GM12878 (cell line): ENCODE measurements around the gene TUB. TPM values are rescaled to one million over a fixed set of nuclear protein-coding genes. Genes with fewer than 3 reads are reported as not detected.

Source experiments
- ATAC-seq: fragments of 200-7000 bp; cut with Tn5 transposase; 3 replicates; pipeline ENCODE4 v1.9.1; 2020; ENCODE audit warnings: mild to moderate bottlenecking, moderate library complexity
- BruUV-seq: library from RNA; stranded (reverse); fragments of 400-500 nt; replicated peaks from 2 replicates; lab custom pipeline; 2021; lab: Mats Ljungman, UMichigan
- CTCF ChIA-PET: fragments of 300-600 bp; sonication (Branson Sonifier 250); formaldehyde crosslinking; extraction: SDS; loops from one replicate; lab custom pipeline; 2021; ENCODE audit warnings: inconsistent platforms; lab: Yijun Ruan, JAX
- POLR2A ChIA-PET: fragments of 350-600 bp; formaldehyde crosslinking; extraction: SDS; loops from one replicate; lab custom pipeline; 2021; ENCODE audit warnings: inconsistent platforms; lab: Charles Lee
- RAD21 ChIA-PET: fragments of 300-600 bp; sonication (Branson Sonifier 250); formaldehyde crosslinking; loops from one replicate; lab custom pipeline; 2023; ENCODE audit warnings: antibody characterized with exemption; ENCODE audit not compliant: unreplicated experiment; lab: Charles Lee
- SMC1A ChIA-PET: fragments of 300-600 bp; sonication (Branson Sonifier 250); formaldehyde crosslinking; loops from one replicate; lab custom pipeline; 2023; ENCODE audit not compliant: unreplicated experiment, uncharacterized antibody; lab: Charles Lee
- DNase-seq: peaks from one replicate; pipeline ENCODE4 v3.0.0-alpha.2; 2011; ENCODE audit warnings: low read depth, low spot score
- FAIRE-seq: peaks from 3 replicates; lab custom pipeline; 2011; peaks lifted over from hg19 to GRCh38; lab: Jason Lieb, UNC
- H2AFZ ChIP-seq: 2 replicates; pipeline ENCODE4 v1.6.0; 2011; ENCODE audit warnings: low read depth, low read length, control low read depth; ENCODE audit not compliant: control insufficient read depth
- H3K27ac ChIP-seq: 2 replicates; pipeline ENCODE4 v1.5.1; 2011; ENCODE audit warnings: control low read depth; ENCODE audit not compliant: control insufficient read depth, insufficient read depth
- H3K27me3 ChIP-seq, 2 experiments: replicated peaks in 1 of 2; 2 replicates each; pipeline versions ENCODE4 v1.6.0 to v1.6.1; 2011; ENCODE audit warnings: low read length in 1 of 2; ENCODE audit not compliant: control insufficient read depth in 2 of 2, insufficient read depth in 2 of 2
- H3K36me3 ChIP-seq, 2 experiments: 2 replicates each; pipeline ENCODE4 v1.5.1; 2011; ENCODE audit warnings: low read length in 1 of 2; ENCODE audit not compliant: control insufficient read depth in 2 of 2, insufficient read depth in 2 of 2
- H3K4me1 ChIP-seq: 2 replicates; pipeline ENCODE4 v1.6.1; 2011; ENCODE audit warnings: mild to moderate bottlenecking, low read length, moderate library complexity, mixed read lengths; ENCODE audit not compliant: control insufficient read depth, insufficient read depth
- H3K4me2 ChIP-seq: 2 replicates; pipeline ENCODE4 v1.6.0; 2011; ENCODE audit warnings: control low read depth; ENCODE audit not compliant: control insufficient read depth, insufficient read depth
- H3K4me3 ChIP-seq: fragments of 200-600 bp; sonication (generic); 2 replicates; pipeline ENCODE4 v1.5.1; 2016
- H3K79me2 ChIP-seq: 2 replicates; pipeline ENCODE4 v1.6.0; 2011; ENCODE audit warnings: low read length; ENCODE audit not compliant: control insufficient read depth, insufficient read depth
- H3K9ac ChIP-seq: 2 replicates; pipeline ENCODE4 v1.8.0; 2011; ENCODE audit warnings: low read length, control low read depth, mixed read lengths; ENCODE audit not compliant: control insufficient read depth, insufficient read depth
- H3K9me3 ChIP-seq: replicated peaks from 3 replicates; pipeline ENCODE4 v1.5.1; 2011; ENCODE audit warnings: mild to moderate bottlenecking, low read length; ENCODE audit not compliant: control insufficient read depth, insufficient read depth
- H4K20me1 ChIP-seq: 2 replicates; pipeline ENCODE4 v1.6.0; 2011; ENCODE audit not compliant: control insufficient read depth, insufficient read depth
- BRCA1 ChIP-seq: IDR thresholded peaks from 2 replicates; pipeline ENCODE4 v1.6.1; 2011; ENCODE audit warnings: low read depth, low read length, improper control_type of control experiment
- CEBPB ChIP-seq, 2 experiments: fragments of 150-350 bp in 1 of 2; IDR thresholded peaks; 2 replicates each; pipeline ENCODE4 v1.6.1; 2012 to 2014; ENCODE audit warnings: low read depth in 2 of 2, low read length in 2 of 2, borderline replicate concordance in 1 of 2, inconsistent platforms in 1 of 2
- CREB1 ChIP-seq: IDR thresholded peaks from 2 replicates; pipeline ENCODE4 v1.6.1; 2012; ENCODE audit warnings: low read depth, mild to moderate bottlenecking, inconsistent platforms
- KAT2A ChIP-seq: conservative IDR thresholded peaks from 2 replicates; pipeline ENCODE4 v1.6.1; 2011; ENCODE audit warnings: low read depth, low read length; ENCODE audit not compliant: control insufficient read depth
- RAD21 ChIP-seq: IDR thresholded peaks from 2 replicates; pipeline ENCODE4 v1.6.1; 2011; ENCODE audit warnings: mild to moderate bottlenecking, low read depth, low read length, moderate library complexity; ENCODE audit not compliant: insufficient read depth
- TAF1 ChIP-seq: IDR thresholded peaks from 2 replicates; pipeline ENCODE4 v1.6.1; 2011; ENCODE audit warnings: mild to moderate bottlenecking, low read depth, low read length, borderline replicate concordance
- ZNF622 ChIP-seq: fragments of 450-650 bp; IDR thresholded peaks from 2 replicates; pipeline ENCODE4 v1.6.1; 2017; ENCODE audit warnings: mild to moderate bottlenecking, inconsistent platforms
- WGBS: methylation state at CpG from one replicate; pipeline ENCODE4 v1.1.6; 2016; ENCODE audit warnings: low lambda C conversion rate; ENCODE audit not compliant: insufficient replicate concordance, insufficient coverage; ENCODE audit errors: missing lambda C conversion rate; 5-methylcytosine and 5-hydroxymethylcytosine counted together
- in situ Hi-C: fragments of 300-500 bp; cut with MboI; formaldehyde crosslinking; loops from 9 replicates; pipeline ENCODE4 v1.14.3; 2018; ENCODE audit warnings: mixed read lengths
- intact Hi-C: fragments of 100-400 bp; cut with micrococcal nuclease; formaldehyde crosslinking; loops from one replicate; pipeline ENCODE4 v1.14.2; 2022; ENCODE audit not compliant: unreplicated experiment
- polyA plus RNA-seq, 11 experiments: library from polyadenylated mRNA; depleted of rRNA in 4 of 11; unstranded in 6 of 11; stranded (reverse) in 5 of 11; fragments of >200 nt; fragmentation: Nextera tagmentation in 4 of 11; fragmentation: Illumina TruSeq in 1 of 11; extraction: Ambion mirVana in 4 of 11; extraction: Trizol in 1 of 11; gene quantifications; 1 replicate in 1 of 11; 2 replicates in 10 of 11; pipeline versions ENCODE4 v1.2.1 to v1.2.3, GENCODE V29; 2011 to 2016; ENCODE audit warnings: inconsistent platforms in 2 of 11, missing spikeins in 2 of 11, low read depth in 1 of 11
- total RNA-seq, 4 experiments: library from RNA; depleted of rRNA in 3 of 4; stranded (reverse); fragments of >200 nt in 3 of 4; fragmentation: Illumina TruSeq in 1 of 4; extraction: Trizol in 1 of 4; gene quantifications; 2 replicates each; pipeline versions ENCODE4 v1.2.1 to v1.2.3, GENCODE V29; 2013 to 2021
- TF ChIP-seq, protein P1 (sequence below): IDR thresholded peaks from 2 replicates; pipeline ENCODE4 v1.6.1; 2011; ENCODE audit warnings: borderline replicate concordance, low read depth, mild to moderate bottlenecking, moderate library complexity, mixed read lengths, low read length; ENCODE audit not compliant: insufficient read depth; ENCODE audit errors: extremely low read length

The TUB gene
- total and polyA plus RNA-seq, 10 of the 15 experiments (the other 5 are each of a cell fraction or from before 2014, with no cell fraction given), result 0.01 to 0.06 (median 0.03) TPM; not detected in 6

DNA sequence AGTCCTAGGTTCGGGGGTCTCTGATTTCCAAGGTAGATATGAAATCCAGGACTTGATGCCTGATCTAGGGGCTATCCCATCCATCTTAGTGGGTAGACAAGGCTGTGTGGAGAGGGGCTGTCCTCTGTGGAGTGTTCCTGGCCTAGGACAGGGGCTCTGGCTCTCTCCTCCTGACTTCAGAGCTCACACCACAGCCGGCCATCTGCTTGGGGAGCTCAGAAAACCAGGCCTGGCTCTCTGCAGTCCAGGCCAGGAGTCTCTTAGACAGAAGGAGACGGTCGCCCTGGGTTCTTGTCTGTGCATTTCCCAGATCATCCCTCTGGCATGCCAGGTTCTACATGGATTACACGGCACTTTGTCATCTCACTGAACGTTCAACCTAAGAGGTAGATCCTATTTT, 17.9 kb downstream of the TUB start:
- Histone ChIP-seq H3K4me3 (no peak overlapping the region), H3K4me1 (no peaks in the 10 kb centered on the region), H3K4me2 (no peak overlapping the region), H3K79me2 (no peaks in the 10 kb centered on the region), H3K9ac (no peak overlapping the region), H4K20me1 (no peaks in the 10 kb centered on the region), H2AFZ (no peak overlapping the region), H3K27ac (no peak overlapping the region), H3K36me3 (peaks cover 0 to 4% of the 10 kb centered on the region in 2 experiments; a peak in 2 of 4 replicates), H3K9me3 (no peaks in the 10 kb centered on the region), H3K27me3 (no peaks in the 10 kb centered on the region)
- in situ Hi-C loops, result loop anchor here (5.0 kb wide), 1 partner anchor 92 kb away; no protein-coding TSS in a partner anchor
- TF ChIP-seq RAD21, result no peak
- TF ChIP-seq CEBPB (IDR thresholded peaks at IDR 0.05; ENCODE audit: borderline replicate concordance in 1 of 2, low read depth in 2 of 2, low read length in 2 of 2), result no peak
- no peak for TF ChIP-seq TAF1
- TF ChIP-seq ZNF622, result no peak
- TF ChIP-seq, protein P1, sequence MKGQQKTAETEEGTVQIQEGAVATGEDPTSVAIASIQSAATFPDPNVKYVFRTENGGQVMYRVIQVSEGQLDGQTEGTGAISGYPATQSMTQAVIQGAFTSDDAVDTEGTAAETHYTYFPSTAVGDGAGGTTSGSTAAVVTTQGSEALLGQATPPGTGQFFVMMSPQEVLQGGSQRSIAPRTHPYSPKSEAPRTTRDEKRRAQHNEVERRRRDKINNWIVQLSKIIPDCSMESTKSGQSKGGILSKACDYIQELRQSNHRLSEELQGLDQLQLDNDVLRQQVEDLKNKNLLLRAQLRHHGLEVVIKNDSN, result no peak
- no peak for TF ChIP-seq BRCA1
- TF ChIP-seq CREB1, result no peak
- no peak for TF ChIP-seq KAT2A
- BruUV-seq, result no TSS peak
- DNase-seq (no peak), ATAC-seq (no peak), FAIRE-seq (no peak)
- ChIA-PET SMC1A (interaction anchor here (0.7 to 2.6 kb wide), 21 partner anchors 9 to 244 kb away, joined by 3 to 30 read pairs (median 4); partner anchors contain the start of gene EIF3F), RAD21 (interaction anchor here (0.7 to 3.7 kb wide), 19 partner anchors 9 to 1001 kb away, joined by 3 to 56 read pairs (median 4); partner anchors contain the start of genes EIF3F and LMO1), CTCF (interaction anchor here (0.7 to 3.7 kb wide), 35 partner anchors 10 to 451 kb away, joined by 3 to 94 read pairs (median 5); partner anchors contain the start of gene EIF3F), POLR2A (no interaction called here)
- 26% methylated on average over 6 of the region's 6 CpGs for WGBS
- intact Hi-C loops, result loop anchor here (1.0 to 10.0 kb wide), 2 partner anchors 66 to 204 kb away; no protein-coding TSS in a partner anchor
